Naive thymus-derived CD8-positive, alpha-beta T cell (primary cell): ENCODE results near the gene FAM229B. TPM values are rescaled to one million over a fixed set of nuclear protein-coding genes. Genes with fewer than 3 reads are reported as not detected.

Source experiments
- ATAC-seq, 2 donors: fragments of 150-1000 bp; cut with Tn5 transposase in 1 of 2; sonication (Bioruptor Pico), chemical (Tn5 transposase) in 1 of 2; 1 replicate in 1 of 2; 2 replicates in 1 of 2; pipeline ENCODE4 v1.10.0; 2021; ENCODE audit warnings: mild to moderate bottlenecking in 2 of 2, moderate library complexity in 2 of 2
- POLR2A ChIA-PET: fragments of 350-600 bp; sonication (Branson Sonifier 250); formaldehyde crosslinking; loops from one replicate; lab custom pipeline; 2021; ENCODE audit warnings: antibody characterized with exemption; lab: Charles Lee
- DNase-seq, 10 donors: peaks; one replicate each; pipeline versions ENCODE4 v3.0.0 to v3.0.0-alpha.2; 2020 to 2022
- H3K27ac Mint-ChIP-seq, 10 donors: one replicate each; pipeline ENCODE4 v1.8.0; 2020 to 2022; ENCODE audit warnings: mild to moderate bottlenecking in 10 of 10, mixed read lengths in 10 of 10, moderate library complexity in 4 of 10, inconsistent platforms in 1 of 10
- H3K27me3 Mint-ChIP-seq, 5 donors: one replicate each; pipeline ENCODE4 v1.8.0; 2021 to 2022; ENCODE audit warnings: mixed read lengths in 5 of 5
- H3K36me3 Mint-ChIP-seq, 3 donors: one replicate each; pipeline ENCODE4 v1.8.0; 2020 to 2022; ENCODE audit warnings: mixed read lengths in 3 of 3, mild to moderate bottlenecking in 2 of 3, inconsistent platforms in 1 of 3
- H3K4me1 Mint-ChIP-seq, 4 donors: one replicate each; pipeline ENCODE4 v1.8.0; 2021 to 2022; ENCODE audit warnings: mixed read lengths in 4 of 4
- H3K4me3 Mint-ChIP-seq, 10 donors: one replicate each; pipeline ENCODE4 v1.8.0; 2020 to 2022; ENCODE audit warnings: mild to moderate bottlenecking in 10 of 10, mixed read lengths in 10 of 10, moderate library complexity in 6 of 10, inconsistent platforms in 1 of 10
- H3K9me3 Mint-ChIP-seq, 9 donors: one replicate each; pipeline ENCODE4 v1.8.0; 2020 to 2022; ENCODE audit warnings: mixed read lengths in 9 of 9, mild to moderate bottlenecking in 3 of 9, inconsistent platforms in 1 of 9, moderate library complexity in 1 of 9
- polyA plus RNA-seq, 3 donors: library from polyadenylated mRNA; unstranded; fragments of 300-500 nt; fragmentation: Illumina TruSeq; gene quantifications; one replicate each; pipeline ENCODE4 v1.2.3, GENCODE V29; 2021
- total RNA-seq, 8 experiments: library from RNA in 2 of 8; stranded (reverse) in 2 of 8; gene quantifications; one replicate each; pipeline ENCODE4 v1.2.3 and lab custom pipeline; 2021 to 2026

Gene FAM229B
- total and polyA plus RNA-seq, 5 experiments from 2014 or later = 5.5 to 18.4 (median 12.3) TPM

DNA sequence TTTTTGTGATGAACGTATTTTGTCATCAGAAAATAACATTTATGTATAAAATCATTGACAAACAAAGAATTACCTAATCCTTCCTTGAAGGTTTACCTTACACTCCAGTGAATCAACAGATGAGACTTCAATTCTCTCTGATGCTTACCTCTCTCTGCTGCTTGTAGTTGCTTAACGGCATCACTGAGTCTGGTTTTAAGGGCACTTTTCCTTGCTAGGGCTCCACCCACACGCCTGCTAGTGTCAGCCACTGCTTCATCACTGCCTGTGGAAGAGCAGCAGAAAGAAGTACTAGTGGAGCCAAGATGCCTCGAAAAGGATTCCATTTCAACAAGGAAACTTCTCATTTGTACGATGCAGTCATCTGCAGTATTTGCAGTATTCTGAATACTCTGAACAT is 63.0 kb downstream of the FAM229B start:
- ATAC-seq = no peak
- Mint-ChIP-seq H3K27ac (peak overlapping the region in 1 of 10 donors; percentile 29), H3K4me1 (no peaks in the 10 kb centered on the region), H3K36me3 (no peaks in the 10 kb centered on the region), H3K27me3 (peaks cover 1 to 12% (median 4%) of the 10 kb centered on the region in 5 donors), H3K9me3 (no peaks in the 10 kb centered on the region), H3K4me3 (no peak overlapping the region)
- POLR2A ChIA-PET = no interaction called here
- DNase-seq = no peak

Other genes with a start within 250 kb of the FAM229B start
- 100 to 1,000 TPM; 521 to 531 TPM for gene FYN, start 214.1 kb upstream of the FAM229B start, total RNA-seq
- 100 to 1,000 TPM; 159 to 317 (median 317) TPM for gene FYN, start 214.1 kb upstream of the FAM229B start, polyA plus RNA-seq
- gene CCN6, start 33.5 kb upstream of the FAM229B start, total RNA-seq = not detected
- under 1 TPM; 0.08 to 0.21 (median 0.09) TPM for gene CCN6, start 33.5 kb upstream of the FAM229B start, polyA plus RNA-seq
- 10 to 100 TPM; 42.3 to 43.0 TPM for gene TUBE1, start 109 bp upstream of the FAM229B start, total RNA-seq
- gene TUBE1, start 109 bp upstream of the FAM229B start, polyA plus RNA-seq = 10 to 100 TPM; 10.1 to 12.1 (median 11.6) TPM
- not detected for gene LAMA4, start 167.0 kb downstream of the FAM229B start, total RNA-seq
- not detected for gene LAMA4, start 167.0 kb downstream of the FAM229B start, polyA plus RNA-seq